GM23338 (cell line): ENCODE results near the gene EP400. TPM values are rescaled to one million over a fixed set of nuclear protein-coding genes. Genes with fewer than 3 reads are reported as not detected.

Source experiments
- ATAC-seq: fragments of 200-7000 bp; cut with Tn5 transposase; 3 replicates; pipeline ENCODE4 v1.9.1; 2020
- DNase-seq: peaks from one replicate; pipeline ENCODE4 v3.0.0-alpha.2; 2015; ENCODE audit warnings: low spot score
- H2AFZ ChIP-seq: fragments of 200-600 bp; sonication (generic); 2 replicates; pipeline ENCODE4 v1.8.0; 2016; ENCODE audit warnings: antibody characterized with exemption, mild to moderate bottlenecking, moderate library complexity
- H3F3A ChIP-seq: fragments of 200-600 bp; sonication (generic); replicated peaks from 2 replicates; pipeline ENCODE4 v1.8.0; 2017; ENCODE audit warnings: antibody characterized with exemption, mixed run types, low read depth
- H3K27ac ChIP-seq: fragments of 200-600 bp; sonication (generic); 2 replicates; pipeline ENCODE4 v1.6.1; 2016; ENCODE audit warnings: low read depth
- H3K27me3 ChIP-seq: fragments of 200-600 bp; sonication (generic); 2 replicates; pipeline ENCODE4 v1.8.0; 2016; ENCODE audit warnings: mild to moderate bottlenecking, mixed run types, moderate library complexity; ENCODE audit not compliant: insufficient read depth
- H3K36me3 ChIP-seq: fragments of 200-600 bp; sonication (generic); 2 replicates; pipeline ENCODE4 v1.8.0; 2016; ENCODE audit warnings: mild to moderate bottlenecking; ENCODE audit not compliant: insufficient read depth
- H3K4me1 ChIP-seq: fragments of 200-600 bp; sonication (generic); 2 replicates; pipeline ENCODE4 v1.8.0; 2016; ENCODE audit warnings: mild to moderate bottlenecking, moderate library complexity; ENCODE audit not compliant: insufficient read depth
- H3K4me2 ChIP-seq: fragments of 200-600 bp; sonication (generic); 2 replicates; pipeline ENCODE4 v1.7.1; 2017; ENCODE audit warnings: mixed run types
- H3K4me3 ChIP-seq: fragments of 200-600 bp; sonication (generic); 2 replicates; pipeline ENCODE4 v1.6.1; 2016; ENCODE audit warnings: mixed run types
- H3K79me2 ChIP-seq: fragments of 200-600 bp; sonication (generic); replicated peaks from 2 replicates; pipeline ENCODE4 v1.8.0; 2017; ENCODE audit warnings: mild to moderate bottlenecking; ENCODE audit not compliant: insufficient read depth
- H3K9me2 ChIP-seq: fragments of 200-600 bp; sonication (generic); 2 replicates; pipeline ENCODE4 v1.8.0; 2017; ENCODE audit not compliant: insufficient read depth
- H4K20me1 ChIP-seq: fragments of 200-600 bp; sonication (generic); replicated peaks from 2 replicates; pipeline ENCODE4 v1.8.0; 2017; ENCODE audit warnings: mild to moderate bottlenecking; ENCODE audit not compliant: insufficient read depth
- H3K27ac Mint-ChIP-seq: 2 replicates; pipeline ENCODE4 v1.8.0; 2020; ENCODE audit warnings: inconsistent platforms, mild to moderate bottlenecking, moderate library complexity, mixed read lengths
- H3K27me3 Mint-ChIP-seq: 3 replicates; pipeline ENCODE4 v1.8.0; 2022; ENCODE audit warnings: low read depth, mild to moderate bottlenecking, moderate library complexity, mixed read lengths, inconsistent platforms; ENCODE audit not compliant: insufficient read depth, poor library complexity
- H3K36me3 Mint-ChIP-seq: 3 replicates; pipeline ENCODE4 v1.8.0; 2021; ENCODE audit warnings: low read depth, mild to moderate bottlenecking, inconsistent platforms, moderate library complexity, mixed read lengths
- H3K4me1 Mint-ChIP-seq: 3 replicates; pipeline ENCODE4 v1.8.0; 2020; ENCODE audit warnings: mild to moderate bottlenecking, inconsistent platforms, mixed read lengths
- H3K4me3 Mint-ChIP-seq: 3 replicates; pipeline ENCODE4 v1.8.0; 2021; ENCODE audit warnings: moderate library complexity, mild to moderate bottlenecking, inconsistent platforms, mixed read lengths
- H3K9me3 Mint-ChIP-seq: 3 replicates; pipeline ENCODE4 v1.8.0; 2020; ENCODE audit warnings: moderate library complexity, mild to moderate bottlenecking, inconsistent platforms, mixed read lengths
- CTCF ChIP-seq, 2 experiments: fragments of 200-600 bp in 1 of 2; sonication (generic) in 1 of 2; conservative IDR thresholded peaks; 2 replicates each; pipeline versions ENCODE4 v1.5.1 to v1.6.1; 2016 to 2017; ENCODE audit warnings: antibody characterized with exemption in 2 of 2, low read depth in 2 of 2, mild to moderate bottlenecking in 2 of 2, moderate library complexity in 1 of 2
- ETS1 ChIP-seq: IDR thresholded peaks from 2 replicates; pipeline ENCODE4 v1.6.1; 2016; ENCODE audit warnings: antibody characterized with exemption
- polyA plus RNA-seq: library from polyadenylated mRNA; unstranded; fragments of >200 nt; fragmentation: Nextera tagmentation; extraction: Ambion mirVana; gene quantifications from 2 replicates; pipeline ENCODE4 v1.2.1, GENCODE V29; 2016
- total RNA-seq: library from RNA; depleted of rRNA; stranded (reverse); fragments of >200 nt; shearing (Covaris generic); gene quantifications from 2 replicates; pipeline ENCODE4 v1.2.3, GENCODE V29; 2014

Gene EP400
- total and polyA plus RNA-seq, 2 experiments from 2014 or later: 26.3 to 57.2 TPM

- peaks cover 63% of the 10 kb centered on the region for H3K36me3 Mint-ChIP-seq
- H4K20me1 ChIP-seq: no peaks in the 10 kb centered on the region
- TF ChIP-seq CTCF (conservative IDR thresholded peaks at IDR 0.05; ENCODE audit: low read depth in 2 of 2) (peak; percentile 57 to 75), ETS1 (no peak)
- peaks cover 1% of the 10 kb centered on the region for H3K27me3 Mint-ChIP-seq
- H3F3A ChIP-seq: 0 out of 2 replicates have a peak, but pooled peaks cover 14% of the 10 kb centered on the region
- H3K27me3 ChIP-seq: no peaks in the 10 kb centered on the region
- no peaks in the 10 kb centered on the region; the same call in 2 of the 3 replicates for H3K4me1 Mint-ChIP-seq
- no peaks in the 10 kb centered on the region; the same call in 2 of the 3 replicates for H3K9me3 Mint-ChIP-seq
- no peak overlapping the region for H3K4me2 ChIP-seq
- no peak overlapping the region for H3K4me3 Mint-ChIP-seq
- H3K9me2 ChIP-seq: no peaks in the 10 kb centered on the region
- peak; percentile 77 for DNase-seq
- peak; percentile 74 for ATAC-seq
- H3K27ac ChIP-seq: peak overlapping the region; percentile 63; the same call in 1 of the 2 replicates
- H3K4me1 ChIP-seq: 0 out of 2 replicates have a peak, but pooled peaks cover 3% of the 10 kb centered on the region
- H3K27ac Mint-ChIP-seq: no peak overlapping the region; the same call in 1 of the 2 replicates
- no peak overlapping the region for H2AFZ ChIP-seq
- H3K36me3 ChIP-seq: peaks cover 30% of the 10 kb centered on the region
- H3K79me2 ChIP-seq: no peaks in the 10 kb centered on the region
- no peak overlapping the region for H3K4me3 ChIP-seq
Observed at GRCh38 chr12:132075026-132075713, 125.4 kb downstream of the EP400 start.

- Mint-ChIP-seq H3K27ac (peak overlapping the region; percentile 77; the same call in 1 of the 2 replicates), H3K4me3 (no peak overlapping the region)
- H3K36me3 ChIP-seq: peaks cover 30% of the 10 kb centered on the region
Observed at GRCh38 chr12:132075714-132076553, 126.2 kb downstream of the EP400 start.

More at GRCh38 chr12:132075714-132076553, 126.2 kb downstream of the EP400 start:
- Mint-ChIP-seq H3K4me1 (no peaks in the 10 kb centered on the region; the same call in 2 of the 3 replicates), H3K9me3 (no peaks in the 10 kb centered on the region; the same call in 2 of the 3 replicates), H3K36me3 (peaks cover 63% of the 10 kb centered on the region), H3K27me3 (peaks cover 1% of the 10 kb centered on the region)
- Histone ChIP-seq H3K4me3 (no peak overlapping the region), H3K4me2 (no peak overlapping the region), H4K20me1 (no peaks in the 10 kb centered on the region), H3F3A (0 out of 2 replicates have a peak, but pooled peaks cover 14% of the 10 kb centered on the region), H3K9me2 (no peaks in the 10 kb centered on the region), H2AFZ (no peak overlapping the region), H3K79me2 (no peaks in the 10 kb centered on the region), H3K27me3 (no peaks in the 10 kb centered on the region), H3K4me1 (0 out of 2 replicates have a peak, but pooled peaks cover 3% of the 10 kb centered on the region), H3K27ac (no peak overlapping the region)
- no peak for ATAC-seq
- DNase-seq: no peak
- TF ChIP-seq ETS1 (no peak), CTCF (conservative IDR thresholded peaks at IDR 0.05; ENCODE audit: low read depth in 2 of 2) (peak in 1 of 2 experiments; percentile 7; a peak in 1 of 4 replicates)
